GM13977 (cell line): ENCODE measurements around the gene TNC.

Experiments
- DNase-seq: peaks from one replicate; pipeline ENCODE4 v3.0.0; 2012; ENCODE audit warnings: low spot score
- CTCF ChIP-seq: IDR thresholded peaks from 2 replicates; pipeline ENCODE4 v1.5.1; 2012; ENCODE audit warnings: mild to moderate bottlenecking, control low read depth; ENCODE audit not compliant: insufficient read depth; ENCODE audit errors: extremely low read depth, missing control alignments
- in situ Hi-C: fragments of 300-500 bp; cut with MboI; formaldehyde crosslinking; loops from one replicate; pipeline ENCODE4 v1.12.0; 2022; ENCODE audit warnings: low sequenced_read_pairs, low pct_unique_long_range_greater_than_20kb, mixed read lengths, inconsistent platforms; ENCODE audit not compliant: unreplicated experiment

The TNC gene

GRCh38 chr9:115115117-115115880 lies 2.7 kb downstream of the TNC start:
- in situ Hi-C loops, result no loop called here
- TF ChIP-seq CTCF, result no peak
- no peak for DNase-seq

GRCh38 chr9:115114546-115114945 lies 3.4 kb downstream of the TNC start:
- no peak for TF ChIP-seq CTCF
- no peak for DNase-seq
- in situ Hi-C loops, result no loop called here

- no peak for DNase-seq
- no peak for TF ChIP-seq CTCF
- in situ Hi-C loops, result no loop called here
These were observed 3.9 kb downstream of the TNC start for GRCh38 chr9:115114084-115114483.

- in situ Hi-C loops, result no loop called here
- DNase-seq, result no peak
These were observed 6.1 kb downstream of the TNC start for GRCh38 chr9:115111874-115112273.

GRCh38 chr9:115109486-115109885 lies 8.5 kb downstream of the TNC start:
- in situ Hi-C loops, result no loop called here
- DNase-seq, result no peak
- TF ChIP-seq CTCF, result no peak

More at GRCh38 chr9:115111874-115112273, 6.1 kb downstream of the TNC start:
- TF ChIP-seq CTCF, result no peak

GRCh38 chr9:115107701-115108100 lies 10.3 kb downstream of the TNC start:
- DNase-seq, result no peak
- in situ Hi-C loops, result no loop called here
- no peak for TF ChIP-seq CTCF
